ENCODE data around the gene DOCK6.
"Not testable (repeated sequence)": the region's sequence is repeated elsewhere in the genome, so short reads cannot be mapped to it uniquely, and the experiment has no call there.

The DOCK6 gene

DNA sequence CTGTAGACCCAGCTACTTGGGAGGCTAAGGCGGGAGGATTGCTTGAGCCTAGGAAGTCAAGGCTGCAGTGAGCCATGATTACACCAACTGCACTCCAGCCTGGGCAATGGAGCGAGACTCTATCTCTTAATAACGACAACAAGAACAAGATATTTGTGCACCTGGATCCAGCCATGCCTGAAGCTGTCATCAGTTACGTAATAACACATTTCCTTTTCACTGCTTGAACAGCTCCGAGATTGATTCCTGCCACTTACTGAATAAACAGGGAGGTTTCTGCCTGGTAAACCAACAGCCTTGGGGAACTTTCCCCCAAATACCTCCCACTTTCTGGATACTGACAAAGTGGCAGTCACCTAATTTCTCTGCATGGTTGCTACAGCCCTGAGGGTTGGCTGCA lies 70.4 kb downstream of the DOCK6 start:
- TF ChIP-seq, protein P1, sequence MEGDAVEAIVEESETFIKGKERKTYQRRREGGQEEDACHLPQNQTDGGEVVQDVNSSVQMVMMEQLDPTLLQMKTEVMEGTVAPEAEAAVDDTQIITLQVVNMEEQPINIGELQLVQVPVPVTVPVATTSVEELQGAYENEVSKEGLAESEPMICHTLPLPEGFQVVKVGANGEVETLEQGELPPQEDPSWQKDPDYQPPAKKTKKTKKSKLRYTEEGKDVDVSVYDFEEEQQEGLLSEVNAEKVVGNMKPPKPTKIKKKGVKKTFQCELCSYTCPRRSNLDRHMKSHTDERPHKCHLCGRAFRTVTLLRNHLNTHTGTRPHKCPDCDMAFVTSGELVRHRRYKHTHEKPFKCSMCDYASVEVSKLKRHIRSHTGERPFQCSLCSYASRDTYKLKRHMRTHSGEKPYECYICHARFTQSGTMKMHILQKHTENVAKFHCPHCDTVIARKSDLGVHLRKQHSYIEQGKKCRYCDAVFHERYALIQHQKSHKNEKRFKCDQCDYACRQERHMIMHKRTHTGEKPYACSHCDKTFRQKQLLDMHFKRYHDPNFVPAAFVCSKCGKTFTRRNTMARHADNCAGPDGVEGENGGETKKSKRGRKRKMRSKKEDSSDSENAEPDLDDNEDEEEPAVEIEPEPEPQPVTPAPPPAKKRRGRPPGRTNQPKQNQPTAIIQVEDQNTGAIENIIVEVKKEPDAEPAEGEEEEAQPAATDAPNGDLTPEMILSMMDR (IDR thresholded peaks at IDR 0.05; ENCODE audit: low read depth, low read length) = no peak
- Histone ChIP-seq H3K4me3 (ENCODE audit: low read depth, low read length) (no peak overlapping the region), H3K27me3 (ENCODE audit: insufficient read depth, low read depth, severe bottlenecking) (no peaks in the 10 kb centered on the region), H3K27ac (no peak overlapping the region), H3K36me3 (peaks cover 72% of the 10 kb centered on the region), H3K9me3 (ENCODE audit: severe bottlenecking) (no peaks in the 10 kb centered on the region)
- DNase-seq = no peak

GRCh38 chr19:11191273-11191755 lies 71.0 kb downstream of the DOCK6 start:
- Histone ChIP-seq H3K27ac (no peak overlapping the region), H3K4me3 (ENCODE audit: low read depth, low read length) (no peak overlapping the region), H3K27me3 (ENCODE audit: insufficient read depth, low read depth, severe bottlenecking) (no peaks in the 10 kb centered on the region), H3K9me3 (ENCODE audit: severe bottlenecking) (no peaks in the 10 kb centered on the region), H3K36me3 (peaks cover 76% of the 10 kb centered on the region)
- TF ChIP-seq, protein P1 (IDR thresholded peaks at IDR 0.05; ENCODE audit: low read depth, low read length) = no peak
- peak; percentile 65 for DNase-seq

- TF ChIP-seq, protein P1 (IDR thresholded peaks at IDR 0.05; ENCODE audit: low read depth, low read length) = no peak
- Histone ChIP-seq H3K4me3 (ENCODE audit: low read depth, low read length) (no peak overlapping the region), H3K27me3 (ENCODE audit: insufficient read depth, low read depth, severe bottlenecking) (no peaks in the 10 kb centered on the region), H3K36me3 (peaks cover 82% of the 10 kb centered on the region), H3K27ac (no peak overlapping the region), H3K9me3 (ENCODE audit: severe bottlenecking) (no peaks in the 10 kb centered on the region)
- DNase-seq = no peak
Measured at GRCh38 chr19:11190501-11190900, 71.8 kb downstream of the DOCK6 start.

- no peak for DNase-seq
- Histone ChIP-seq H3K4me3 (ENCODE audit: low read depth, low read length) (no peak overlapping the region), H3K9me3 (ENCODE audit: severe bottlenecking) (no peaks in the 10 kb centered on the region), H3K36me3 (peaks cover 65% of the 10 kb centered on the region), H3K27ac (no peak overlapping the region), H3K27me3 (ENCODE audit: insufficient read depth, low read depth, severe bottlenecking) (no peaks in the 10 kb centered on the region)
- TF ChIP-seq, protein P1 (IDR thresholded peaks at IDR 0.05; ENCODE audit: low read depth, low read length) = no peak
Measured at GRCh38 chr19:11187441-11187840, 74.9 kb downstream of the DOCK6 start.

GRCh38 chr19:11182994-11183393 lies 79.3 kb downstream of the DOCK6 start:
- Histone ChIP-seq H3K9me3 (ENCODE audit: severe bottlenecking) (no peaks in the 10 kb centered on the region), H3K27ac (no peak overlapping the region), H3K27me3 (ENCODE audit: insufficient read depth, low read depth, severe bottlenecking) (no peaks in the 10 kb centered on the region), H3K36me3 (peaks cover 46% of the 10 kb centered on the region), H3K4me3 (ENCODE audit: low read depth, low read length) (no peak overlapping the region)
- TF ChIP-seq, protein P1 (IDR thresholded peaks at IDR 0.05; ENCODE audit: low read depth, low read length) = no peak
- no peak for DNase-seq

- TF ChIP-seq, protein P1 (IDR thresholded peaks at IDR 0.05; ENCODE audit: low read depth, low read length) = no peak
Measured at GRCh38 chr19:11181488-11181887, 80.8 kb downstream of the DOCK6 start.

GRCh38 chr19:11180975-11181374 lies 81.3 kb downstream of the DOCK6 start:
- H3K27me3 ChIP-seq (ENCODE audit: insufficient read depth, low read depth, severe bottlenecking); H3K4me3 ChIP-seq (ENCODE audit: low read depth, low read length); DNase-seq; H3K9me3 ChIP-seq (ENCODE audit: severe bottlenecking); H3K27ac ChIP-seq: not testable (repeated sequence)
- peaks cover 53% of the 10 kb centered on the region for H3K36me3 ChIP-seq

More at GRCh38 chr19:11181488-11181887, 80.8 kb downstream of the DOCK6 start:
- Histone ChIP-seq H3K27ac (no peak overlapping the region), H3K4me3 (ENCODE audit: low read depth, low read length) (no peak overlapping the region), H3K36me3 (peaks cover 50% of the 10 kb centered on the region), H3K9me3 (ENCODE audit: severe bottlenecking) (no peaks in the 10 kb centered on the region), H3K27me3 (ENCODE audit: insufficient read depth, low read depth, severe bottlenecking) (no peaks in the 10 kb centered on the region)
- no peak for DNase-seq
